AG04450 (cell line): ENCODE results near the gene KIF17. TPM values are rescaled to one million over a fixed set of nuclear protein-coding genes. Genes with fewer than 3 reads are reported as not detected.
A peak's percentile ranks its signal among the peaks of the same experiment; 100 is the strongest.

Source experiments
- CTCF ChIA-PET: fragments of 300-600, 350-600 bp; formaldehyde crosslinking; extraction: SDS; loops from one replicate; lab custom pipeline; 2022; ENCODE audit warnings: antibody characterized with exemption, inconsistent platforms; lab: Charles Lee
- POLR2A ChIA-PET: fragments of 350-600 bp; formaldehyde crosslinking; extraction: SDS; loops from one replicate; lab custom pipeline; 2021; ENCODE audit warnings: antibody characterized with exemption, inconsistent platforms; lab: Yijun Ruan, JAX
- DNase-seq: peaks from one replicate; pipeline ENCODE4 v3.0.0-alpha.2; 2011; ENCODE audit warnings: low read depth, low spot score
- H3K27ac ChIP-seq: one replicate; pipeline ENCODE4 v1.5.1; 2012; ENCODE audit warnings: low read depth, low read length, control low read depth
- H3K27me3 ChIP-seq: one replicate; pipeline ENCODE4 v1.6.0; 2012; ENCODE audit warnings: low read length; ENCODE audit not compliant: control insufficient read depth, insufficient read depth
- H3K4me3 ChIP-seq: 2 replicates; pipeline ENCODE4 v1.5.1; 2011; ENCODE audit warnings: mild to moderate bottlenecking, low read depth, low read length, control low read depth
- H3K9me3 ChIP-seq: 2 replicates; pipeline ENCODE4 v1.5.1; 2012; ENCODE audit warnings: low read length; ENCODE audit not compliant: control insufficient read depth, insufficient read depth
- polyA plus RNA-seq: library from polyadenylated mRNA; depleted of rRNA; stranded (reverse); fragments of >200 nt; gene quantifications from 2 replicates; pipeline ENCODE4 v1.2.3, GENCODE V29; 2011
- TF ChIP-seq, protein P1 (sequence below): IDR thresholded peaks from 2 replicates; pipeline ENCODE4 v1.5.1; 2011; ENCODE audit warnings: low read depth, low read length, control low read depth, inconsistent platforms

Gene KIF17
- polyA plus RNA-seq, 1 experiment: 2.8 TPM

- no peak for DNase-seq
- H3K4me3 ChIP-seq: peak overlapping the region; percentile 68
- TF ChIP-seq, protein P1, sequence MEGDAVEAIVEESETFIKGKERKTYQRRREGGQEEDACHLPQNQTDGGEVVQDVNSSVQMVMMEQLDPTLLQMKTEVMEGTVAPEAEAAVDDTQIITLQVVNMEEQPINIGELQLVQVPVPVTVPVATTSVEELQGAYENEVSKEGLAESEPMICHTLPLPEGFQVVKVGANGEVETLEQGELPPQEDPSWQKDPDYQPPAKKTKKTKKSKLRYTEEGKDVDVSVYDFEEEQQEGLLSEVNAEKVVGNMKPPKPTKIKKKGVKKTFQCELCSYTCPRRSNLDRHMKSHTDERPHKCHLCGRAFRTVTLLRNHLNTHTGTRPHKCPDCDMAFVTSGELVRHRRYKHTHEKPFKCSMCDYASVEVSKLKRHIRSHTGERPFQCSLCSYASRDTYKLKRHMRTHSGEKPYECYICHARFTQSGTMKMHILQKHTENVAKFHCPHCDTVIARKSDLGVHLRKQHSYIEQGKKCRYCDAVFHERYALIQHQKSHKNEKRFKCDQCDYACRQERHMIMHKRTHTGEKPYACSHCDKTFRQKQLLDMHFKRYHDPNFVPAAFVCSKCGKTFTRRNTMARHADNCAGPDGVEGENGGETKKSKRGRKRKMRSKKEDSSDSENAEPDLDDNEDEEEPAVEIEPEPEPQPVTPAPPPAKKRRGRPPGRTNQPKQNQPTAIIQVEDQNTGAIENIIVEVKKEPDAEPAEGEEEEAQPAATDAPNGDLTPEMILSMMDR: no peak
- POLR2A ChIA-PET: interaction anchor here (0.6 to 2.4 kb wide), 3 partner anchors 34 to 112 kb away, joined by 4 to 9 read pairs (median 7); partner anchors contain the start of gene HP1BP3
- CTCF ChIA-PET: no interaction called here
- H3K27me3 ChIP-seq: no peaks in the 10 kb centered on the region
- H3K27ac ChIP-seq: no peak overlapping the region
- peaks cover 5% of the 10 kb centered on the region; the same call in 1 of the 2 replicates for H3K9me3 ChIP-seq
These were observed 12.9 kb upstream of the KIF17 start for GRCh38 chr1:20730690-20731056.

GRCh38 chr1:20729990-20730689 is 12.3 kb upstream of the KIF17 start:
- Histone ChIP-seq H3K27ac (no peak overlapping the region), H3K9me3 (peaks cover 8% of the 10 kb centered on the region; the same call in 1 of the 2 replicates), H3K4me3 (peak overlapping the region; percentile 68), H3K27me3 (no peaks in the 10 kb centered on the region)
- no peak for DNase-seq
- ChIA-PET CTCF (no interaction called here), POLR2A (interaction anchor here (0.6 to 2.4 kb wide), 3 partner anchors 33 to 113 kb away, joined by 4 to 9 read pairs (median 7); partner anchors contain the start of gene HP1BP3)
- TF ChIP-seq, protein P1: no peak

- Histone ChIP-seq H3K9me3 (peaks cover 8% of the 10 kb centered on the region; the same call in 1 of the 2 replicates), H3K27me3 (no peaks in the 10 kb centered on the region), H3K4me3 (no peak overlapping the region), H3K27ac (no peak overlapping the region)
- no peak for DNase-seq
- CTCF ChIA-PET: no interaction called here
- POLR2A ChIA-PET: interaction anchor here (2.7 kb wide), 1 partner anchor 32 kb away, joined by 8 read pairs; no protein-coding TSS in a partner anchor
- TF ChIP-seq, protein P1: no peak
These were observed 11.5 kb upstream of the KIF17 start for GRCh38 chr1:20729155-20729931.

DNA sequence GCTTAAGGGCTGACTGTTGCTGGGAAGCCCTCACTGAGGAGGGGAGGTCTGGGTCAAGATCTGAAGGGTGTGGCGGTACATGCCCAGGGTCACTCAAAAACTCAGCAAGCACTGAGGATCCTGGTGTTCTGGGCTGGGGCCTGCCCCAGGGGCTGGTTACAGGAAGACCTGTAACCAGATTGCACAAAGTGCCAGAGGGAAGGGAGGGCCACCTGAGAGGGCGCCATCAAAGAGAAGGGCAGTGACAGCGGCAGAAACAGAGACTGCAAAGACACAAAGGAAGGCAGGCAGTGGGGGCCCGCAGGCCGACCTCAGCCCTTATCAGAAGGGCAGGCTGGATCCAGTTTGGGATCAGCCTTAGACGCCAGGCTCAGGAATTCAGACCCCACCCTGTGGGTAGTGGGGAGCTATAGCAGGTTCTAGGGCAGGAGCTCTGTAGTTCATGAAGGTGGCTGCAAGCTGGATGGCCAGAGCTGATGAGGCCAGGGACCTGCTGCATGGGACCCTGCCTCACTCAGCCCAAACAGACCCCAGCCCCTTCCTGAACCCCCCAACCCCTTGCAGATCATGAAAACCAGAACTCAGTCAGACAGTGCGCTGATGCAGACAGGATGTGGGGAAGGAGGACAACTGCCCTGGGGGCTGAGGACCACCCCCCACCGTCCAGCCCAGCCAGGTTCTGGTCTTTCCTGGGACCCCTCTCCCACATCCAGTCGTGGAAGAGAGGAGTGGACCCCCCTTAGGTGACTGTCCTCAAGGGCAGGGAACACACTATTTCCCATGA is 10.8 kb upstream of the KIF17 start:
- TF ChIP-seq, protein P1: no peak
- H3K27ac ChIP-seq: no peak overlapping the region
- CTCF ChIA-PET: no interaction called here
- POLR2A ChIA-PET: interaction anchor here (2.7 kb wide), 1 partner anchor 32 kb away, joined by 8 read pairs; no protein-coding TSS in a partner anchor
- H3K27me3 ChIP-seq: no peaks in the 10 kb centered on the region
- no peak overlapping the region for H3K4me3 ChIP-seq
- peaks cover 8% of the 10 kb centered on the region; the same call in 1 of the 2 replicates for H3K9me3 ChIP-seq
- no peak for DNase-seq
